Stomach (tissue), 4 donors: ENCODE measurements around the gene FOXN3.

ENCODE experiments used
- POLR2A ChIP-seq, 4 donors: fragments of 450-650 bp; IDR thresholded peaks; one replicate each; pipeline ENCODE4 v1.6.1; 2016; ENCODE audit warnings: antibody characterized with exemption in 4 of 4, control low read depth in 2 of 4, mild to moderate bottlenecking in 1 of 4, moderate library complexity in 1 of 4
- TF ChIP-seq, protein P1 (sequence below), 7 experiments: fragments of 450-650 bp in 4 of 7; fragments of 200-600 bp in 3 of 7; sonication (generic) in 3 of 7; IDR thresholded peaks; one replicate each; pipeline ENCODE4 v1.5.1; 2016 to 2019; ENCODE audit warnings: antibody characterized with exemption in 7 of 7, control low read depth in 2 of 7, mild to moderate bottlenecking in 1 of 7

DNA sequence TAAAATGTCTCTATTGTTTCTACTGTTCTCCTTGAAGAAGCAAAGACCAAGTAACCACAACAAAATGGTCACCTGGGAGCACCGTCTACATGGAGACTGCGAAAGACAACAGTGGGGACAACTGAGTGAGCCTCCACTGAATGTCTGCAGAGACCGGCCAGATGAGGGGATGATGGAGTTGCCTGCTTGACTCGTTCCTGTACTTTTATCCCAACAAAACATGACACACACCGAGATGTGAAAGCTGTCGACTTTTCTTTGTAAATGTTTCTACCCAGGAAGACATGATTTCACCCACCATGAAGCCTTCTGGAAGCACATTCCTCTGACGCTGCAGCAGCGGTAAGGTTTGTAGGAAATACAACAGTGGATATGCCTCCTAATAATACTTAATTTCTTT, 66.9 kb downstream of the FOXN3 start:
- TF ChIP-seq, protein P1, sequence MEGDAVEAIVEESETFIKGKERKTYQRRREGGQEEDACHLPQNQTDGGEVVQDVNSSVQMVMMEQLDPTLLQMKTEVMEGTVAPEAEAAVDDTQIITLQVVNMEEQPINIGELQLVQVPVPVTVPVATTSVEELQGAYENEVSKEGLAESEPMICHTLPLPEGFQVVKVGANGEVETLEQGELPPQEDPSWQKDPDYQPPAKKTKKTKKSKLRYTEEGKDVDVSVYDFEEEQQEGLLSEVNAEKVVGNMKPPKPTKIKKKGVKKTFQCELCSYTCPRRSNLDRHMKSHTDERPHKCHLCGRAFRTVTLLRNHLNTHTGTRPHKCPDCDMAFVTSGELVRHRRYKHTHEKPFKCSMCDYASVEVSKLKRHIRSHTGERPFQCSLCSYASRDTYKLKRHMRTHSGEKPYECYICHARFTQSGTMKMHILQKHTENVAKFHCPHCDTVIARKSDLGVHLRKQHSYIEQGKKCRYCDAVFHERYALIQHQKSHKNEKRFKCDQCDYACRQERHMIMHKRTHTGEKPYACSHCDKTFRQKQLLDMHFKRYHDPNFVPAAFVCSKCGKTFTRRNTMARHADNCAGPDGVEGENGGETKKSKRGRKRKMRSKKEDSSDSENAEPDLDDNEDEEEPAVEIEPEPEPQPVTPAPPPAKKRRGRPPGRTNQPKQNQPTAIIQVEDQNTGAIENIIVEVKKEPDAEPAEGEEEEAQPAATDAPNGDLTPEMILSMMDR (IDR thresholded peaks at IDR 0.05), result no peak
- no peak for TF ChIP-seq POLR2A (IDR thresholded peaks at IDR 0.05)
